Activated CD8-positive, alpha-beta memory T cell treated with anti-CD3 and anti-CD28 coated beads, Interleukin-2, amount 50 U/mL, for 4 hours (primary cell): ENCODE measurements around the gene GFPT1.
A peak's percentile ranks its signal among the peaks of the same experiment; 100 is the strongest.

ENCODE experiments used
- DNase-seq: peaks from one replicate; pipeline ENCODE4 v3.0.0-alpha.2; 2020

The GFPT1 gene

GRCh38 chr2:69315160-69315761 lies 71.8 kb downstream of the GFPT1 start:
- DNase-seq, result no peak

DNA sequence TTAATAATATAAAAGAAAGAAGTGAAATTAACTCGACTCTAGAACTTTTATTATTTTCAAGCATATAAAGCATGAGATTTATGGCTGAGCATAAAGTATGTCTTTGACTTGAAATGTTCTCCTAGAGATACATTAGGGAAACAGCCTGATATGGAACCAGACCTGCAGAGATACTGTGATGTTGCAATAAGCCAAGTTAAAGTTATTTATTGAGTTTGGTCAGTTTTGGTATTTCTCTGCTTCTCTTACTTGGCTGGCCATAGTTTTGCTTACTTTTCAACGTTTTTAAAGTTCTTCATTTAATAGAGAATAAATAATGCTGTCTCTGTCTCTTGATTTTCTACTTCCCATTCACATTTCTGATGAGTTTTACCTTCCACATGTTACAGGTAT lies 76.0 kb downstream of the GFPT1 start:
- no peak for DNase-seq

DNA sequence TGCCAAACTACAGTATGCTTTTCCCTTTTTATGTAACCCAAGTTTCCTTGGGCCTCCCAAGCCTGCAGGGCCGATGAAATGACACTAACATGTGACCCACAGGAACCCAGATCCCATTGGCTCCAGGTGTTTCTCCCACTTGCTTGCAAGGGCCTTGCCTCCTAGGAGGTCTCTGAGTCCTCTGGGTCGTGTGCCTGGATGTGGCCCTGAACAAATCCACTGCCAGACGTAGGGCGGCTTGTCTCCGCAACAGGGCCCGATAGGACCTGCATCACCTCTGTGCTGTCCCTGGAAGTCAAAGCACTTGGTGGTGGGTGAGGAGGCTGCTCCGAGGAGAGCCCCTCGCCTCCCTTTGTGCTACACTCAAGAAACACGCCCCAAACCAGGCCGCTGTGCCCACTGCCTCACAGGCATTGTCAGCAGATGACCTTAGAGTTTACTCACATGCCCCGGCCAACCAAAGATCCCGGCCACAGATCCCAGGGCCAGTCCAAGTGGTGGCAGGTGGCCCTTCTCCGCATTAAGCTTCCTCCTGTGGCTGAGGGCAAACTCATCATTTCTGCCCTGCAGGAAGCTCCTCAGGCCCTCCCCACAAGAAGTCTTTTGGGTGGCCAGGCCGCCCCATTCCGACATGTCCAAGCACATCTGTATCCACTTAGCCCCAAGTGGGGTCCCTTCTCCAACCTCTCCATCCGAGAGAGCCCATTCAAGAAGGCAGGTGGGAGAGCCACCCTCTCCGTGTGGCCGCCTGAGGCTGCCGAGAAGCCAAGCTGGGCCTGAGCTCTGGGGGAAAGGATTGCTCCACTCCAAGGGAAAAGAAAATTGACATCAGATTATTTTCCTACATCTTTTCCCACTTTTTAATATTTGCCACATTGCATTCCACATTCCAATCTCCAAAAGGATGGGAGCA lies 76.7 kb downstream of the GFPT1 start:
- DNase-seq, result no peak

- no peak for DNase-seq
These were observed 77.5 kb downstream of the GFPT1 start for GRCh38 chr2:69309351-69310110.

GRCh38 chr2:69308338-69308737 lies 78.7 kb downstream of the GFPT1 start:
- DNase-seq, result no peak

- DNase-seq, result no peak
These were observed 79.4 kb downstream of the GFPT1 start for GRCh38 chr2:69307579-69308064.

DNA sequence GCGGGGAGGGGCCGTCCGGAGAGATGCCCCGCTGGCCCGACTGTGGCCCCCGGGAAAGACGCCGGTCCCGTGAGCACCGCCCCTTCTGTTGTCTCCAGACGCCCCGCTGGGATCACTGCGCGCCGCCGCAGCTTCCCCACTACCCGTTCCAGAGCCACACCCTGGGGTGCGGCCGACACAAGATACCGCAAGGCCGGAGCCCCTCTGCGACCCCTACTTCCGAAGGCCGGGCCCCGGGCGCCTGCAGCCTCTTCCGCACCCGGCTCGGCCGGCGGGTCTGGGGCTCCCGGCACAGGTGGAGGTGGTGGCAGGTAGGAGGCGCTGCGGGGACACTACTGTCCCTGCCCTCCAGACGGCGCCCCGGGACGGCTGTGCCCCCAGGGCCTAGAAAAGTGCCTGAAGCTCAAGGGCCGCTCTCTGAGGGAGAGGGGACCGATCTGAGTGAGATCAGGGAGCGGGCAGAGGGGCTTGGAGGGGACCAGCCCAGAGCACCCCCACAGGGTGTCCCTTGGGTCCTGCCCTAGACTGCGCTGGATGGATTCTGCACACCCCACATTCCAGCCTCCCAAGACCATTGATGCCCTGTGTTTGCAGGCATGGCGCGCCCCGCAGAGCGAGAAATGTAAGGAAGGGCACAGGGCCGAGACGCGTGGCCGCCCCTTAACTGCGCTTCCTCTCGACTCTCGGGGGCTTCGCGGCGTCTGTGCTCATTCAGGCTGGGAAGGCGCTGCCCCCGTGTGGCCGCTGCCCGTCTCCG lies 80.0 kb downstream of the GFPT1 start:
- peak; percentile 71 for DNase-seq

- no peak for DNase-seq
These were observed 80.6 kb downstream of the GFPT1 start for GRCh38 chr2:69306393-69306821.

DNA sequence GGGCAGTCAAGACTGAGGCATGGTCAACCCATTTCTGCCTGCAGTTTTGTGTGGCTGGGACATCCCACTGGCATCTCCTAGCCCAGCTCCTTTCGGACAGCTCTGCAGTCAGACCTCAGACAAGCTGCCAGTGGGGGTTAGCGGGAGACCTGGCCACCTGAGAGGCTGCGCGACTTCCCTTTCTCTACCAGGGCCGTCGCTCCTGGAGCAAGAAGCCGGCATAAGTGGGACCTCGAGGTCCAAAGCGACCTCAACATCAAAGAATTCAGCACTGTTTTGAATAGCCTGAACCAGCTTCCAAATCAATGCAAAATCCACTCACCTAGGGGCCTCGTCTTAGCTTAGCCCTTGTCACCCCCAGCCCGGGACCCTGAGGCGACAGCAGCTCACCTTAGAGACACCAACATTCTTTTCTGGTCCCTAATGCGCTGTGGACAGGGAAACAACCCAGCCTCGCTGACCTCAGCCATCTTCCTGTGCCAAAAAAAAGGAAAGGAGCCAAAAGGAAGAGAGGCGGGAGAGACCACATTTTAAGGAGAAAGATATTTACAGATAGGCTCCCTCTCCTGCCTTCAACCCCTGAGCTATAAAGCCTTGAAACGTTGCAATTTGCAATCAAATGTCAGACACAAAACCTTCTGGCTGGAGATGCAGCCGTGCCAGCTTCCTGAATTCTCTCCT lies 81.2 kb downstream of the GFPT1 start:
- DNase-seq, result no peak

- DNase-seq, result no peak
These were observed 81.9 kb downstream of the GFPT1 start for GRCh38 chr2:69305166-69305565.

DNA sequence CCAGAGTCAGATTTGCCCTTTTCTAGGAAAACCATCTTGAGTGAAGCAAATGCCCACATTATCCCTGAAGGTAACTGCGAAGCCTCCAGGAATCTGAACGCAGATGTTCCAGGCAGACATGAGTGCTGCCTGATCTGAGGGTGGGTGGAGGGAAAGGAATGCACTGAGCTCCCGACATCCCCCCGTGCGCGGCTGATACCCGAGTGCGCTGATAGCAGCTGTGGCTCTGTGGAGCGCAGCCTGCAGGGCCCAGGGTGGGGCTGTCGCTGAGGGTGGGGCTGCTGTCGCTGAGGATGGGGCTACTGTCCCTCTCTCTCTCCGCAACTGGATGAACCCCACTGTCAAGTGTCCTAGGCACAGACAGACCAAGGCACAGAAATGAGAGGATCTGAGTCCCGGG lies 82.4 kb downstream of the GFPT1 start:
- DNase-seq, result no peak

DNA sequence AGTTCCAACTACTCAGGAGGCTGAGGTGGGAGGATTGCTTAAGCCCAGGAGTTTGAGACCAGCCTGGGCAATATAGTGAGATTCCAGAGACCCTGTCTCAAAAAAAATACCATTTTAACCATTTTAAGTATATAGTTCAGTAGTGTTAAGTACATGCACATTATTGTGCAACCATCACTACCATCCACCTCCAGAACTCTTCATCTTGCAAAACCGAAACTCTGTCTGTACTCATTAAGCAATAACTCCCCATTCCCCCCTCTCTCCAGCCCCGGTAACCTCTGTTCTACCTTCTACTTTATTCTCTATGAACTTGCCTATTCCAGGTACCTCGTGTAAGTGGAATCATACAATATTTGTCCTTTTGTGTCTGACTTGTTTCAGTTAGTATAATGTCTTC lies 86.4 kb downstream of the GFPT1 start:
- DNase-seq, result no peak

DNA sequence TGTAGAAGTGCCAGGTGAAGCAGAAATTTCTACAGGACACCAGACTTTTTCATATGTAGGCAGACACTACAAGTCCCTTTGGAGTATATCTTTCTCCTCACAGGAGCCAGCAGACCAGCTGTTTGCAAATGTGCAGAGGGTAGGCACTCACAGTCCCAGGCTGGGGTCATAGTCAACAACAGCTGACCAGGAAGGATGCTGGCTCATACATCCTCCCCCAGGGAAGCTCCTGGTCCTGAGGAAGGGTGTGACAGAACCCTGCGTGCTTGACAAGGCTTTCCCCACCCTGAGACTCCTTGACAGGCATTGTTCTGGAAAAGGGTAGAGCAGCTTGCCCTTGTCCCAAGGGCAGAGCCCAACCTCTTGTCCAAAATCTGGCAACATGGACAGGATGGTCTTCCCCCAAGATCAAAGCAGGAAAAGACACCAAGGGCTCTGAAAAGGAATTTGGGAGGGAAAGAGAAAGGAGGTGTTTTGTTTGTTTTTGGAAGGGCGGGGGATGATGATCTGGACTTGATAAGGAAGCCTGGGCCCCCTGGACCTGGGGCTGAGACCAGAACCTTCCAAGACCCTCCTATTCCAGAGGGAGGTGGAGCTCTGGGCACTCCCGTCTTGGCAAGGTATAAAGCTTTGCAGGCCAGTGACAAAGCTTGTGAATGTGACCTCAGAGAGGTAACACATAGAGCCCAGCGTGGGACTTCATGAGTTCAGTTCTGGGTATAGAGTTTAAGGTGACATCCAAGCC lies 87.1 kb downstream of the GFPT1 start:
- no peak for DNase-seq

GRCh38 chr2:69298862-69299261 lies 88.2 kb downstream of the GFPT1 start:
- DNase-seq, result no peak

- no peak for DNase-seq
These were observed 88.8 kb downstream of the GFPT1 start for GRCh38 chr2:69298261-69298660.

GRCh38 chr2:69297216-69297615 lies 89.8 kb downstream of the GFPT1 start:
- no peak for DNase-seq

- no peak for DNase-seq
These were observed 90.6 kb downstream of the GFPT1 start for GRCh38 chr2:69296421-69296820.

- DNase-seq, result no peak
These were observed 94.8 kb downstream of the GFPT1 start for GRCh38 chr2:69292256-69292655.

GRCh38 chr2:69291721-69292120 lies 95.3 kb downstream of the GFPT1 start:
- no peak for DNase-seq

- DNase-seq, result no peak
These were observed 95.9 kb downstream of the GFPT1 start for GRCh38 chr2:69291004-69291650.

GRCh38 chr2:69288429-69288828 lies 98.6 kb downstream of the GFPT1 start:
- no peak for DNase-seq
